Lower leg skin (tissue), 3 donors: ENCODE results near the gene UBE2I.

Source experiments
- CTCF ChIP-seq, 3 donors: fragments of 450-650 bp; IDR thresholded peaks; one replicate each; pipeline ENCODE4 v1.5.1; 2016; ENCODE audit warnings: antibody characterized with exemption in 3 of 3, mild to moderate bottlenecking in 3 of 3, moderate library complexity in 2 of 3
- POLR2A ChIP-seq, 2 donors: fragments of 450-650 bp; IDR thresholded peaks; one replicate each; pipeline ENCODE4 v1.6.1; 2016 to 2017; ENCODE audit warnings: antibody characterized with exemption in 2 of 2, mild to moderate bottlenecking in 1 of 2, moderate library complexity in 1 of 2

- no peak for TF ChIP-seq POLR2A (IDR thresholded peaks at IDR 0.05)
- TF ChIP-seq CTCF (IDR thresholded peaks at IDR 0.05) = no peak
These were observed 39.0 kb downstream of the UBE2I start for GRCh38 chr16:1348441-1348840.
